MCF 10A (cell line): ENCODE results near the gene TRAPPC1. TPM values are rescaled to one million over a fixed set of nuclear protein-coding genes. Genes with fewer than 3 reads are reported as not detected.

Experiments used
- BruUV-seq: library from RNA; stranded (reverse); fragments of 400-500 nt; replicated peaks from 2 replicates; lab custom pipeline; 2021; lab: Mats Ljungman, UMichigan
- CTCF ChIA-PET: fragments of 300-600 bp; sonication (Branson Sonifier 250); formaldehyde crosslinking; extraction: SDS; loops from one replicate; lab custom pipeline; 2021; ENCODE audit warnings: antibody characterized with exemption, inconsistent platforms; lab: Yijun Ruan, JAX
- POLR2A ChIA-PET: fragments of 300-600, 350-650 bp; sonication (Branson Sonifier 250); formaldehyde crosslinking; extraction: SDS; loops from one replicate; lab custom pipeline; 2020; ENCODE audit warnings: antibody characterized with exemption, inconsistent platforms; lab: Yijun Ruan, JAX
- DNase-seq: peaks from one replicate; pipeline ENCODE4 v3.0.0-alpha.2; 2018; ENCODE audit not compliant: unreplicated experiment
- H3K27ac Mint-ChIP-seq: one replicate; pipeline ENCODE4 v1.8.0; 2022; ENCODE audit warnings: mild to moderate bottlenecking, low read depth, mixed read lengths; ENCODE audit not compliant: unreplicated experiment
- H3K27me3 Mint-ChIP-seq: one replicate; pipeline ENCODE4 v1.8.0; 2022; ENCODE audit warnings: mixed read lengths; ENCODE audit not compliant: insufficient read depth, unreplicated experiment
- H3K36me3 Mint-ChIP-seq: one replicate; pipeline ENCODE4 v1.8.0; 2022; ENCODE audit warnings: mild to moderate bottlenecking, moderate library complexity, mixed read lengths; ENCODE audit not compliant: insufficient read depth, unreplicated experiment
- H3K4me1 Mint-ChIP-seq: one replicate; pipeline ENCODE4 v1.8.0; 2022; ENCODE audit warnings: mixed read lengths; ENCODE audit not compliant: insufficient read depth, unreplicated experiment
- H3K4me3 Mint-ChIP-seq: one replicate; pipeline ENCODE4 v1.8.0; 2022; ENCODE audit warnings: mild to moderate bottlenecking, moderate library complexity, mixed read lengths; ENCODE audit not compliant: unreplicated experiment
- H3K9me3 Mint-ChIP-seq: one replicate; pipeline ENCODE4 v1.8.0; 2022; ENCODE audit warnings: mixed read lengths; ENCODE audit not compliant: unreplicated experiment
- intact Hi-C: fragments of 100-400 bp; cut with micrococcal nuclease; formaldehyde crosslinking; loops from 2 replicates; pipeline ENCODE4 v1.14.1; 2022
- total RNA-seq: library from RNA; stranded (reverse); gene quantifications from 2 replicates; pipeline ENCODE4 v1.2.3, GENCODE V29; 2022
- TF ChIP-seq, protein P1 (sequence below): fragments of 200-600 bp; IDR thresholded peaks from one replicate; pipeline ENCODE4 v1.8.0; 2022; ENCODE audit warnings: antibody characterized with exemption, mild to moderate bottlenecking; ENCODE audit not compliant: unreplicated experiment

TRAPPC1 gene
- total RNA-seq, 1 experiment from 2014 or later, result 80.0 TPM

DNA sequence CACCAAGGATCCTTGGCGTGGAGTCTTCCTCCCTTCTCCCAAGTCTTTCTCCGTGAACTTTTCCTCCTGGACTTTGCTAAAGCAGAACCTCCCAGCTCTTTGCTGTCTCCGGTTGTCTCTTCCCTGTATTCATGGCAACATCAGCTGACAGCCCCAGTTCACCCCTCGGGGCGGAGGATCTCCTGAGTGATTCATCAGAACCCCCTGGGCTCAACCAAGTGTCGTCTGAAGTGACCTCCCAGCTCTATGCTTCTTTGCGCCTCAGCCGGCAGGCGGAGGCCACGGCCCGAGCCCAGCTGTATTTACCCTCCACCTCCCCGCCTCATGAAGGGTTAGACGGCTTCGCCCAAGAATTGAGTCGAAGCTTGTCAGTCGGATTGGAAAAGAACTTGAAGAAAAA, 1.2 kb upstream of the TRAPPC1 start:
- Mint-ChIP-seq H3K36me3 (peaks cover 32% of the 10 kb centered on the region), H3K4me3 (peak overlapping the region; percentile 95), H3K4me1 (peaks cover 22% of the 10 kb centered on the region), H3K9me3 (no peaks in the 10 kb centered on the region), H3K27ac (peak overlapping the region; percentile 96), H3K27me3 (no peaks in the 10 kb centered on the region)
- DNase-seq, result peak; percentile 53
- TF ChIP-seq, protein P1, sequence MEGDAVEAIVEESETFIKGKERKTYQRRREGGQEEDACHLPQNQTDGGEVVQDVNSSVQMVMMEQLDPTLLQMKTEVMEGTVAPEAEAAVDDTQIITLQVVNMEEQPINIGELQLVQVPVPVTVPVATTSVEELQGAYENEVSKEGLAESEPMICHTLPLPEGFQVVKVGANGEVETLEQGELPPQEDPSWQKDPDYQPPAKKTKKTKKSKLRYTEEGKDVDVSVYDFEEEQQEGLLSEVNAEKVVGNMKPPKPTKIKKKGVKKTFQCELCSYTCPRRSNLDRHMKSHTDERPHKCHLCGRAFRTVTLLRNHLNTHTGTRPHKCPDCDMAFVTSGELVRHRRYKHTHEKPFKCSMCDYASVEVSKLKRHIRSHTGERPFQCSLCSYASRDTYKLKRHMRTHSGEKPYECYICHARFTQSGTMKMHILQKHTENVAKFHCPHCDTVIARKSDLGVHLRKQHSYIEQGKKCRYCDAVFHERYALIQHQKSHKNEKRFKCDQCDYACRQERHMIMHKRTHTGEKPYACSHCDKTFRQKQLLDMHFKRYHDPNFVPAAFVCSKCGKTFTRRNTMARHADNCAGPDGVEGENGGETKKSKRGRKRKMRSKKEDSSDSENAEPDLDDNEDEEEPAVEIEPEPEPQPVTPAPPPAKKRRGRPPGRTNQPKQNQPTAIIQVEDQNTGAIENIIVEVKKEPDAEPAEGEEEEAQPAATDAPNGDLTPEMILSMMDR, result peak; percentile 9
- POLR2A ChIA-PET, result interaction anchor here (0.6 to 4.0 kb wide), 34 partner anchors 7 to 375 kb away, joined by 3 to 103 read pairs (median 6); partner anchors contain the start of genes ALOXE3, AURKB, CHD3 and CYB5D1
- no TSS peak for BruUV-seq
- CTCF ChIA-PET, result interaction anchor here (0.5 to 3.4 kb wide), 28 partner anchors 12 to 635 kb away, joined by 3 to 20 read pairs (median 4); partner anchors contain the start of gene CHD3
- intact Hi-C loops, result loop anchor here (1.0 to 5.0 kb wide), 3 partner anchors 18 to 109 kb away; no protein-coding TSS in a partner anchor

- intact Hi-C loops, result loop anchor here (1.0 to 5.0 kb wide), 3 partner anchors 17 to 110 kb away; no protein-coding TSS in a partner anchor
- Mint-ChIP-seq H3K9me3 (no peaks in the 10 kb centered on the region), H3K27me3 (no peaks in the 10 kb centered on the region), H3K27ac (peak overlapping the region; percentile 96), H3K4me1 (peaks cover 22% of the 10 kb centered on the region), H3K36me3 (peaks cover 27% of the 10 kb centered on the region), H3K4me3 (peak overlapping the region; percentile 95)
- CTCF ChIA-PET, result interaction anchor here (0.5 to 3.4 kb wide), 24 partner anchors 12 to 634 kb away, joined by 3 to 20 read pairs (median 4); partner anchors contain the start of gene CHD3
- POLR2A ChIA-PET, result interaction anchor here (0.5 to 4.0 kb wide), 46 partner anchors 8 to 673 kb away, joined by 3 to 103 read pairs (median 4); partner anchors contain the start of genes ALOXE3, AURKB, CHD3 and CYB5D1
- TSS peak; percentile 60 for BruUV-seq
- TF ChIP-seq, protein P1, result no peak
- peak; percentile 34 for DNase-seq
These were observed 741 bp upstream of the TRAPPC1 start for GRCh38 chr17:7932483-7932891.

GRCh38 chr17:7930841-7931631, 710 bp downstream of the TRAPPC1 start:
- Mint-ChIP-seq H3K4me1 (peaks cover 22% of the 10 kb centered on the region), H3K4me3 (peak overlapping the region; percentile 95), H3K36me3 (peaks cover 17% of the 10 kb centered on the region), H3K27ac (peak overlapping the region; percentile 96), H3K27me3 (no peaks in the 10 kb centered on the region), H3K9me3 (no peaks in the 10 kb centered on the region)
- BruUV-seq, result TSS peak; percentile 82
- ChIA-PET CTCF (interaction anchor here (0.6 to 3.4 kb wide), 10 partner anchors 11 to 162 kb away, joined by 3 to 20 read pairs (median 4); no protein-coding TSS in a partner anchor), POLR2A (interaction anchor here (0.6 to 4.0 kb wide), 28 partner anchors 9 to 577 kb away, joined by 3 to 103 read pairs (median 6); partner anchors contain the start of genes ALOXE3, AURKB, CYB5D1 and FXR2)
- TF ChIP-seq, protein P1, result no peak
- intact Hi-C loops, result loop anchor here (5.0 kb wide), 2 partner anchors 51 to 111 kb away; no protein-coding TSS in a partner anchor
- DNase-seq, result no peak
